Mesodermal cell (in vitro differentiated cells): Measurements from ENCODE around the gene SLC6A9.
A peak's percentile ranks its signal among the peaks of the same experiment; 100 is the strongest.

Experiments used
- H3K27ac ChIP-seq: 2 replicates; pipeline ENCODE4 v1.7.0; 2013; ENCODE audit warnings: mild to moderate bottlenecking, low read depth, low read length, moderate library complexity; ENCODE audit not compliant: severe bottlenecking
- H3K36me3 ChIP-seq: 2 replicates; pipeline ENCODE4 v1.7.1; 2013; ENCODE audit warnings: mild to moderate bottlenecking, low read length, moderate library complexity; ENCODE audit not compliant: control insufficient read depth, insufficient read depth
- H3K4me1 ChIP-seq: one replicate; pipeline ENCODE4 v1.7.1; 2013; ENCODE audit warnings: mild to moderate bottlenecking, low read length; ENCODE audit not compliant: insufficient read depth, control insufficient read depth, poor library complexity, severe bottlenecking
- H3K4me3 ChIP-seq: 2 replicates; pipeline ENCODE4 v1.7.0; 2013; ENCODE audit warnings: low read length, control low read depth, mild to moderate bottlenecking; ENCODE audit not compliant: insufficient read depth, poor library complexity, severe bottlenecking; ENCODE audit errors: extremely low read depth
- H3K9me3 ChIP-seq: 2 replicates; pipeline ENCODE4 v1.7.1; 2013; ENCODE audit warnings: mild to moderate bottlenecking, low read length, moderate library complexity; ENCODE audit not compliant: control insufficient read depth
- WGBS, 2 experiments: methylation state at CpG; one replicate each; pipeline ENCODE4 v1.1.5; 2013; ENCODE audit warnings: missing lambda C conversion rate in 2 of 2; ENCODE audit not compliant: insufficient coverage in 2 of 2; 5-methylcytosine and 5-hydroxymethylcytosine counted together

The SLC6A9 gene

DNA sequence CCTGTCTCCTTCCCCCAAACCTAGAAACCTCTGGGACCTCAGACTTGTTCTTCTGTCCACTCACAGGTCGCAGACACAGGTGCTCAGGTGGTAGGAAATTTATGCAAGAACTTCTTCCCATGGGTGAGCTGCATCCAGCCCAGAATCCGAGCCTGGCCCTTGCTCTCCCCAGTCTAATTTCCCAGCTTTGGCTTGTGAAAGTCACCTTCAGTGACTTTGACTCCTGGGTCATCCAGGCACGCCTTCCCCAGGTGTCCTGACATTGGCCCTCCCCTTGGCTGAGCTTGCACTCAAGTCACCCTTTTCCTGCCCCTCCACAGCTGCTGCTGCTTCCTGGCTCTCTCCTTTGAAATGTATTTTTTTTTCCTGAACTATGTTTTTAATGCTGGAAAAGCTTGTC, 77.9 kb downstream of the SLC6A9 start:
- Histone ChIP-seq H3K9me3 (no peaks in the 10 kb centered on the region), H3K4me3 (no peak overlapping the region), H3K27ac (no peak overlapping the region), H3K4me1 (no peaks in the 10 kb centered on the region), H3K36me3 (peaks cover 31% of the 10 kb centered on the region)
- WGBS, 2 experiments, result 91% methylated on average over 2 of the region's 3 CpGs

GRCh38 chr1:43952731-43953346, 78.4 kb downstream of the SLC6A9 start:
- no peak overlapping the region for H3K4me3 ChIP-seq
- H3K4me1 ChIP-seq, result no peaks in the 10 kb centered on the region
- no peaks in the 10 kb centered on the region for H3K9me3 ChIP-seq
- peaks cover 25% of the 10 kb centered on the region for H3K36me3 ChIP-seq
- H3K27ac ChIP-seq, result no peak overlapping the region
- 56 to 72% methylated on average over 6 to 7 of the region's 8 CpGs for WGBS, 2 experiments

DNA sequence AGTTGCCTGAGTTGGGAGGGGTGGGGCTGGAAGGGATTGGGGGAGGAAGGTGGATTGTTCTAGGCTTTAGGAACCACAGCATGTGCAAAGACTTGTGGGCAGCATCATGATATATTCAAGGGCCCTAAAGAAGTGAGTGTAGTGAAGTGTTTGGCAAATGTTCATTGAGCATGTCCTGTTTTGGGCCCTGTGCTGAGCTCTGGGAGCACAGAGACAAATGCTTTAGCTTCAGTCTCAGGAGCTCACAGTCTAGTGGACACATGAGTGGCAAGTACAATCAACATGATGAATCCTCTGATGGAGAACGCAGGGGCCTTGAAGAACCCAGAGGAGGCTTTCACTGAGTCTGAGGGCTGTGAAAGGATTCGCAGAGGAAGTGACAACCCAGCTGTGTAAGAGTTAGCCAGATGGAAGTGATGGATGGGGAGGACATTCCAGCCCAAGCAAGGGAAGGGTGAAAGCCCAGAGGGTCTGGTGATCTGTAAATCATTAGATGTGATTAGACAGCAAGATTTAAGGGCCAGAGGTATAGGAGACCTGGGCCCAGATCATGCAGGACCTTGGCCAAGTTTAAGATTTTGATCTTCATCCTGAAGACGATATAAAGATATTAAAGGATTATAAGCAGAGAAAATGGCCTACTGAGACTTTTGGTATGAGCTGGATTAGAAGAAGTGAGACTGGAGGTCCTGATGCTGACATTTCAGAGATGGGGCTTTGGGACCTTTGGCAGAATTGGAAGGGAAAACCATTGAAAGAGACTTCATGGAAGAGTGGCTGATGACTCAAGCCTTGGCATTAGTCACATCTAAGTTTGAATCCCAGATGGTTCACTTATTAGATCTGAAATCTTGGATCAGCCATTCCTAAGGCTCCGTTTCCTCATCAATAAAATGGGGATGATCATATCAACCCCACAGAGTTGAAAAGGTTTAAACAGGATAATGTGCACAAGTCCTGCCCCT, 80.0 kb downstream of the SLC6A9 start:
- H3K36me3 ChIP-seq, result peaks cover 11% of the 10 kb centered on the region
- WGBS, 2 experiments, result 93 to 97% methylated on average over 3 of the region's 4 CpGs
- H3K4me3 ChIP-seq, result no peak overlapping the region
- H3K4me1 ChIP-seq, result no peaks in the 10 kb centered on the region
- no peak overlapping the region for H3K27ac ChIP-seq
- no peaks in the 10 kb centered on the region for H3K9me3 ChIP-seq

GRCh38 chr1:43949678-43950077, 81.6 kb downstream of the SLC6A9 start:
- Histone ChIP-seq H3K9me3 (no peaks in the 10 kb centered on the region), H3K36me3 (peaks cover 11% of the 10 kb centered on the region), H3K27ac (no peak overlapping the region), H3K4me1 (no peaks in the 10 kb centered on the region), H3K4me3 (no peak overlapping the region)
- WGBS, 2 experiments, result 86 to 88% methylated on average over 12 to 13 of the region's 13 CpGs

DNA sequence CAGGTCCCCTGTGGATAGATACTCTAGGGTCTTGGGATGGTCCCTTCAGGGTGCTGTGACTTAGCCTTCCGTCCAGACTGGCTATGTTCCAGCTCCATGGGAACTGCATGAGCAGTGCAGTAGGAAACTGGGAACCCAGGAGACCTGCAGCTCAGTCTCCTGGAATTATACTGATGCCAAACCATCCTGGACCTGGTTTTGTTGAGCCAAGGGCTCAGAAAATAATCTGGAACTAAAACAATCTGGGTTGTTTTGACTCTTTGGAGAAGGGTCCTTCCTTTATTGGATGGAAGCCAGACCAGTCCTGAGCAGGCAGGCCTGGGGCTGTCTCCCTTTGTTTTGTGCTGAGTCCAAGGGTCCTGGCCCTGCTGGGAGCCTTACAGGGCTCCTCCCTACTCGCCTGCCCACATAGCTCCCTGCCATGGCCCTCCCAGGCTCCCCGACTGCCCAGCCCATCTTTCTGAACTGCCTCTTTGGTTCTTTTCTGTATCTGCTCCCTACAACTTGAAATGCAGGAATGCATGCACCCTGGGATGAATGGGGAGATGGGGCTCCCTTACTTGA, 83.3 kb downstream of the SLC6A9 start:
- Histone ChIP-seq H3K36me3 (peaks cover 11% of the 10 kb centered on the region), H3K27ac (no peak overlapping the region), H3K4me3 (peak overlapping the region; percentile 74), H3K4me1 (no peaks in the 10 kb centered on the region), H3K9me3 (no peaks in the 10 kb centered on the region)
- WGBS, 2 experiments, result 75 to 76% methylated on average over 1 to 2 of the region's 3 CpGs

GRCh38 chr1:43947061-43947873, 84.0 kb downstream of the SLC6A9 start:
- H3K36me3 ChIP-seq, result peaks cover 11% of the 10 kb centered on the region
- 13 to 17% methylated on average over 15 to 26 of the region's 27 CpGs for WGBS, 2 experiments
- H3K27ac ChIP-seq, result peak overlapping the region; percentile 99

More at GRCh38 chr1:43947061-43947873, 84.0 kb downstream of the SLC6A9 start:
- no peaks in the 10 kb centered on the region for H3K4me1 ChIP-seq
- H3K9me3 ChIP-seq, result no peaks in the 10 kb centered on the region
- peak overlapping the region; percentile 74 for H3K4me3 ChIP-seq
